HG03439 (cell line): ENCODE data around the gene ESYT3.
"Not testable (repeated sequence)": the region's sequence is repeated elsewhere in the genome, so short reads cannot be mapped to it uniquely, and the experiment has no call there.

Experiments used
- ATAC-seq: cut with Tn5 transposase; IDR thresholded peaks from one replicate; pipeline ENCODE4 v1.9.1; 2021; ENCODE audit warnings: mild to moderate bottlenecking, moderate library complexity; ENCODE audit not compliant: unreplicated experiment

ESYT3 gene

DNA sequence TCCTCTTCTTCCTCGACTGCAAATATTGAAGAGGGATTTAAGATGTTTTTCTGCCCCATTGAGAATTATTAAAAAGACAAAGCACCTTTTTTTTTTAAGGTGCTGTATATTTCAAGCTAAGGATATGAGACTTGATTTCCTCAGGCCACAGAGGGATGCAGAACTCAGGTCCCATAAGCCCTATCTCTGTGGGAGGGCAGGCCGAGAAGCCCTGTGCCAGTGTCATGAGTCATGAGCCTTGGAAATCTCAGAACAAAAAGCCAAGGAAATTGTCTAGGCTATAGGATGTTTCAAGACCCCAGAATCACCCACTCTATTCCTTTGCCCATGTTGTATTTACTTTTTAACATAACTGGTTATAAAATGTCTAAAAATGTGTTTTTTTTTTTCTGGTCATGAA lies 7.3 kb downstream of the ESYT3 start:
- no peak for ATAC-seq

DNA sequence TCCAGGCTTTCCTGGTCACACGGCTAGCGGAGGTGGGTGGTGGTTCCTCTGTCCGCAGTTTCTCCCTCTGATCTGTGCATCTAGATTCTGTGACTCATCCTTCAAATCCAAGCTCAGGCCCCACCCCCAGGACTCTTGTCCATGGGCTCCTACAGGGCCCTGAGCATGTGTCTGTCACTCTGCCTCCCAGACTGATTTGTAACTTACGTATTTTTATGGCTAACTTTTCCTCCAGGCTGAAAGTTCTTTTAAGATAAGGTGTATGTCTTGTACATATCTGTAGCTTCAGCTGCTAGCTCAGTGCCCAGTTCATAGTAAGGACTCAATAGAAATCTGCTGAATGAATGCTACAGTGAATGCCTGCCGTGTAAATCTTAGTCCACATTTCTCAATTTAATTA lies 8.0 kb downstream of the ESYT3 start:
- no peak for ATAC-seq

DNA sequence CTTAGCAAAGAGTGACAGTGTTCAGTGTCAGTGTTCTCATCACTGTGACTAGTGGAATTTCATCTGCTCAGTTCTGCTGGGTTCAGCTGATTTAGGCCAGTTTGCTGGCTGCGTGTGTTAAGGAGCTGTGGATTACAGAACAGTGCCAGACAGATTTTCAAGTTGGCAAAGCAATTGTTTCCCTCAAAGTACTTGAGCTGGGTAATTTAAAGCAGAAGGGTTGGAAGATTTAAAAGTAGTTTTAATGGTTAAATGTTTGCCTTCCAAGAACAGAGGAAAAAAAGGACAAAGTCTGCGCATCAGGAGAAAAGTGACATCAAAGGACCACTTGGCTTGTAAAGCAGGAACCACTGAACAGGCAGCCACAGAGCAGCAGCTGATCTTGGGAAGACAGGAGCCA lies 8.7 kb downstream of the ESYT3 start:
- no peak for ATAC-seq

DNA sequence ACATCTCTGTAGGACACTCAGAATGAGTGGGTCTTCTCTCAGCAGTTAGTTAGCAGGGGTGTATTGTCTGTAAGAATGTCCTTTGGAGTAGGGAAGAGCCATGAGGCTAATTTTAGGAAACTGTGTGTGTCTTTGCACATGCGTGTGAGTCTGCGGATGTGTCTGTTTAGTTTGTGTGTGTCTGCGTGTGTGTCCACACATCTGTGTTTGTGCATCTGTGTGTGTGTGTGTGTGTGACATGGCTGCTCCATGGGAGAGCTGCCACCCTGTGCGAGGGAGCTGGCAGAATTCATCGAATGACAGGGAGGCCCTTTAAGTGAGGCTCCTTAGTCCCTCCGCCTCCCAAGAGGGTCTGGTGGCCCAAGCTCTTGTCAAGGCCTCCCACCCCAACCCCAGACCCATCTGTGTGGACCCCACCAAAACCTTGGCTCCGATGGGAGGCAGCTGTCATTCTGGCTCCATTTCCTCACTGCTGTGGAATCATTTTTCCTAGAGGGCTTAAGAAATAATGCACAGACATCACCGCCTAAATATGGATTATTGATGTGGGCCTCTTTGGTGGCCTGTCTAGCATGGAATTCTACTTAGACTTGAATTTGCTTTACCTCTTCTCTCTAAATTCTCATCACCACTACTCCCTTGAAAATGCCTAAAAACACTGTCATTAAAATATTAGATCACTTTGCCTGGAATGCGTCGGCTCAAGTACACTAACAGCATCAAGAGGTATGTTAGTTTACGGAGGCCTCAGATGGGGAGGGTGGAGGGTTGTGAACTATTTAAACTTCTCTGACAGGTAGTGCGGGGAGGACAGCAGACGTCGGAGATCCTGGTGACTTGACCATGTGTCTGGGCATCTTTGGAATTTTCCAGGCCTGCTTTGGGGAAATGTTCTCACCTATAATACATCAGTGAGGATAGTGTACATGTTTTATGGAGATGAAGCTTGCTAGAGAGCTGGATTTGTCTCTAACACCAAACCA lies 9.4 kb downstream of the ESYT3 start:
- ATAC-seq: no peak

DNA sequence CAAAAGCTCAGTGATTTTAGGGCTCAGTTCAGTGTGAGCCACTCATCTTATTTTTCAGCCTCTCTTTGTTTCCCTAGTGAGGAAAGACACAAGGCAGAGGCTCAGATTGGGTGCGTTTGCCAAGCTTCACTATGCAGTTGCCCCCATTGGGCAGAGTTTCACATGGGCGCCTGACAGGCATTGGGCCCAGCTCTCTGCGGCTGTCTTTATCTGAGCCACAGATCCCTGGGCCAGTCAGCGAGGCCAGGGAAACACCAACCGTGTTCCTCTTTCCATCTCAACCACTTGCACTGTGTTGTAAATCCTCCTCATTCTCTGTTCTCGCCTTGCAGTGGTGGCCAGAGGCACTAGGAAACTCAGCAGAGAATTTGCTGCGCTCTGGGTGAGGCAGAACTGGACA lies 10.8 kb downstream of the ESYT3 start:
- ATAC-seq: no peak

DNA sequence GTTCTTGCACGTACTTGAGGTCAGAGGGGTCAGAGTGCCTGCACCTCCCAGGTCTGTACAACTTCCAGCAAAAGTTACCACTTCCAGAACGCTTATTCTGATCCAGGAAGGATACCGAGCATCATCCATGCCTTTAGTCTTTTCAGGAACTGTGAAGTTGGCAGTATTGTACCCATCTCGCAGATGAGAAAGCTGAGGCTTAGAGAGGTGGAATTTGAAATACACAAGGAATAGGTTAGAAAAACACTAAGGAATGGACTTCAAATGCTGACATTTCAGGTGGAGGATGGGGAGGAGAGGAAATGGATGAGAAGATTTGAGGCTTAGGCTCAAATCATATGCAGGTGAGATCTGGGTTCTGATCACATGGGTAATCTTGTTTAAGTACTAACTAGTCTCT lies 11.2 kb downstream of the ESYT3 start:
- ATAC-seq: no peak

DNA sequence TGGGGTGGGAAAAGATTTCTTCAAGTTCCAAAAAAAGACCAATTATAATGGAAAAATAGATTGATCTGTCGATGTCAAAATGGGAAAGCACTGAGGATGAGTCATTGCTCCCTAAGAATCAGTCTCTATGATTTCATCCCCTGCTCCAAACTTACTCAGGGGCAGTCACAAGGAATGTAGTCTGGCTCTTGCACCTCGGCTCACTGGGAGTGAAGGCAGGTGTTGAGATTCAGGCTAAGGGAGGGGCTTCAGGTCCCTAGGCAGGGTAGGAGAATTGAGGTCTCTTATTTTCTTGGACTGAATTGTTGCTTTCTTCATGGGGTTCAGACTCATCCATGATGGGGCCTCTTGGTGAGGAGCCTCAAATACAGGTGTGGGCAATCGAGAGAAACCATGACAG lies 14.2 kb downstream of the ESYT3 start:
- ATAC-seq: no peak

DNA sequence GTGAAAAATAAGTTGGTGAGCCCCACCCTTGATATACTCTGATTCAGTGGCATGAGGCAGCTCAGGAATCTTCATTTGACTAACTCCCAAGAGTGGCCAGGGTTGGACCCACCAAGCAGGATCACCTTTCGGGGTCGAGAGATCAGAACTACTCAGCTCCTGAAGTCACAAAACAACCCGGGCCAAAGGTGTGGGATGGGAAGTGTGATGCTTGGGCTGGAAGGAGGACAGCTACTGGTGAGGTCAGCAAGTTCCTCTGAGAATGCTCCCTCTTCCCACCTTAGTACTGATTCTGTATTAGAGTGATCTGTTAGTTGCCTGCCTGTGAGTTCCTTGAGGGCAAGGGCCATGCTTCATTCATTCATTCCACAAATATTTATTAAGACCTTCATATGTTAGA lies 15.1 kb downstream of the ESYT3 start:
- ATAC-seq: no peak

DNA sequence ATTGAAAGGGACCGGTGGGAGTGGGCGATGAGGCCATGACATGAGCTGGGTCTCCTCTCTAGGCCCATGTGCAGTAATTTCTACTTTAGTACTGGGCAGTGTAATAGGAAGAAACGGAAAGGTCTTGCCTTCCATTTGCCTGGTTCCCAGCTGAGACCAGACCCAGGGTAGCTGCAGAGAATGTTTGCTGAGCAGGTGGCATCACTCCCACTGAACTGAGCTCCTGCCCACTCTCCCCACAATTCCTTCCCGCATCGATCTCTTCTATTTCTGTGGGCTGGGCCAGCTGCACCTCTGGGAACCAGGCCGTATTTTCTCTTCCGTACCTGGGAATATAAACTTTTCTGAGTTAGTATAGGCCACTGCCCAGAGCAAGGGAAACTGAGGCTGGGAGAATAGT lies 15.8 kb downstream of the ESYT3 start:
- no peak for ATAC-seq

DNA sequence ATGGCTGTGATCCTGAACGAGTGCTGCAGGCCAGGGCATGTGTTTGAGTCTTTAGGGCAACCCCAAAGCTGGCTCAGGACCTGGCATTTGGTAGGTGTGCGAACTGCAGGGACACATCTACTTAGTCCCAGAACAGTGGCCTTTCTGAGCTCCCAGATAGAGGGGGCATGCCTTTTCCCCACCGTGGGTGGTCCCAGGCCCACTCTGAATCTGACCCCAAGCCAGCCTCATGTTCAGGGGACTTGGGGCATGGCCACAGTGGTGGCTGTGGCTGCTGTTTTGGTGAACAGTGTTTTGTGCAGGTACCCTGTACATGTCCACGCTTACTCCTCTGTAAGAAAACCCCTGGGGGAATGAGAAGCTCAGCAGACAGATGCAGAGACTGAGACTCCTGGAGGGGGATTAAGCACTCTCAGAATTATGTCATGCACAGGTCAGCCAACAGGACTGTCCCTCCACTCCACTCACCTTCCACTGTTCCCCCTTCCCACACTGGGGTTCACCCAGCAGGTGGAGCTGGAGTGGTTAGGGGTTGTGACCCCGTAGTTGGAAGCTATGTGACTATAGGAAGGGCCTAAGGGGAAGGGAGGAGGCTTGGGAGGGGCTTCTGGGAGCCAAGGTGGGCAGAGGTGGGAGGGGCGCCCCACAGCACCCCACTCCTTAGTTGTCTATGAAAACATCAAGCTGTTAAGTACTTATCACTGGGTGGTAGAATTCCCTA lies 16.4 kb downstream of the ESYT3 start:
- ATAC-seq: no peak

DNA sequence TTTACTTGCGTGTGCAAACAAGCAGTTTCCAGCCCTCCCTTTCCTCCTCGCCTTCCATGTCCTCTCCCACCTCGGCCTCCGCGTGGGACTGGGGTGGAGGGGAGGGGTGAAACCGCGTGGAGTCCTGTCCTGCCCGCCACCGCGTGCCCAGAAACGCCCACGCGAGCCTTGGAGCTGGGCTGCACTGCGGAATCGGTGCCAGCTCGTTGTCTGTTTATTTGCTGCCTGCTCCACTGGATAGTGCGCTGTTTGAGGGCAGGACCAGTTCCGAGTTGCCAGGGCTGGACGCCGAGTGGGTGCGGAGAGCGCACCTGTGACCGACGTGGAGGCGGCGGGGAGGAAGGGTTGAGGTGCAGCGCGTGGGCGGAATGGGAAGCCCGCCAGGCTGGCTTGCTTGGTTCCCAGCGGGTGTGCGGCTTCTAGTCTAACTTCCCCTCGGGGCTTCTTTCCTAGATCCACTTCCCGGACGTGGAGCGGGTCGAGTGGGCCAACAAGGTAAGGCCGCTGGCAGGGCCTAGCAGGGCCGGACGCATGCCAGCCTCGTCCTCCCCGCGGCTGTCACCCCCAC lies 17.3 kb downstream of the ESYT3 start:
- no peak for ATAC-seq

DNA sequence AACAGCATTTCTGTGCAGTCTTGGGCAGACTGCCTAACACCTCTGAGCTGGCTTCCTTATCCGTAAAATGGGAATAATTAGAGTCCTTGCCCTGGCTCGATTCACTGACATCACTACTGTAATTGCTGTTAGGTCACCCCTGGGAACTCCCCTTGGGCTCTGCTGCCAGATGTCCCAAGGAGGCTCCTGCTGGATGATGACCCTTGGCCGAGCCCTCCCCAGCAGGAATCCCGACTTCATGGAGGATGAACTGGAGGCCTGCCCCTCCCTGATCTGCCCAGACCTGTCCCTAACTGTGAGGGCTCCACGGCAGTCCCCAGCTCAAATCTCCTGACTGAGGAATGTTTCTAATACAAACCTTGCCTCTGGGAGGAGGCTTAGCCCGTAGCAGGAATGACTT lies 18.0 kb downstream of the ESYT3 start:
- no peak for ATAC-seq

DNA sequence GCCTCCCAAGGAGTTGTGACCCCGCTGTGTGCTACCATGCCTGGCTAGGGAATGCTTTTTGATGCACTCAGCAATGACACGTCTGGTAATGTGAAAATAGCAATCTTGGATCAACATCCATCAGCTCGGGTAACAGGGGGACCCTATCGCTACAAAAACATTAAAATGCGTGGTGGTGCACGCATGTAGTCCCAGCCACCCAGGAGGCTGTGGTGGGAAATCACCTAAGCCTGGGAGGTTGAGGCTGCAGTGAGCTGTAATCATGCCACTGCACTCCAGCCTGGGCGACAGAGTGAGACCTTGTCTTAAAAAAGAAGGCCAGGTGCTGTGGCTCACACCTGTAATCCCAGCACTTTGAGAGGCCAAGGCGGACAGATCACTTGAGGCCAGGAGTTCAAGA lies 19.5 kb downstream of the ESYT3 start:
- not testable (repeated sequence) for ATAC-seq

DNA sequence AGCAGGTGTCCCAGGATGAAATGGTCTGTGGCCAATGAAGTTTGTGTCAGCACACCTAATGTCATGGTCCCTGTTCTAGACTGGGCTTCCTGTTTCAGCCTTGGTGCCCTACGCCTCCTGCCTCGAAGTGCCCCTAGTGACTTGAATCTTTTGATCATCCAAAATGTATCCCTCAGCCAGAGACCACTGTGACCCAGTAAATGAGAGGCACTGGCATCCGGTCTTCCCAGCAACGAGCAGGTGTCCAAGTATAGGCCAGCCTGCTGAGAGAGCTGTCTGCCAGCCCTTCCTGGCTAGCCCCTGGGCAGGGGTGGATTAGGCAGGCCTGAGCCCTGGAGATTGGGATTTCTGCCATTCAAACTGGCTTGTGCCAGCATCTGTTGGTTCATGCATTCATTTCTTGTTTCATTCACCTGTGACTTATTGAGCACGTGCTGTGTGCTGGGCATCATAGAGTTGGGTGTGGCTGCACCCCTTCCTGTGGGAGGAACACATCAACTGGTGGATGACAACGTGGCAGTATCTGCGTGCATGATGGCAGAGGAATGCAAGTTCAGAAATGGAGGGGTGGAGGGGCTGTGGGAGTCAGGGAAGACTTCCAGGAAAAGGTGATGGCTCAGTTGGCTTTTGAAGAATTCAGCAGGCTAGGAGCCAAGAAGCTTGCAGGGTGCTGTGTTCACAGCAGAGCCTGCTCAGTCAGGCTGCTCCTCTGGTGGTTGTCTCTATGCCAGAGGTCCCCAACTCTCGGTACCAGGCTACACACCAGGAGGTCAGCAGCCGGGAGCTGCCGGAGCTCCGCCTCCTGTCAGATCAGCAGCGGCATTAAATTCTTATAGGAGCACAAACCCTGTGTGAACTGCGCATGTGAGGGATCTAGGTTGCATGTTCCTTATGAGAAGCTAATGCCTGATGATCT lies 21.6 kb downstream of the ESYT3 start:
- ATAC-seq: no peak

DNA sequence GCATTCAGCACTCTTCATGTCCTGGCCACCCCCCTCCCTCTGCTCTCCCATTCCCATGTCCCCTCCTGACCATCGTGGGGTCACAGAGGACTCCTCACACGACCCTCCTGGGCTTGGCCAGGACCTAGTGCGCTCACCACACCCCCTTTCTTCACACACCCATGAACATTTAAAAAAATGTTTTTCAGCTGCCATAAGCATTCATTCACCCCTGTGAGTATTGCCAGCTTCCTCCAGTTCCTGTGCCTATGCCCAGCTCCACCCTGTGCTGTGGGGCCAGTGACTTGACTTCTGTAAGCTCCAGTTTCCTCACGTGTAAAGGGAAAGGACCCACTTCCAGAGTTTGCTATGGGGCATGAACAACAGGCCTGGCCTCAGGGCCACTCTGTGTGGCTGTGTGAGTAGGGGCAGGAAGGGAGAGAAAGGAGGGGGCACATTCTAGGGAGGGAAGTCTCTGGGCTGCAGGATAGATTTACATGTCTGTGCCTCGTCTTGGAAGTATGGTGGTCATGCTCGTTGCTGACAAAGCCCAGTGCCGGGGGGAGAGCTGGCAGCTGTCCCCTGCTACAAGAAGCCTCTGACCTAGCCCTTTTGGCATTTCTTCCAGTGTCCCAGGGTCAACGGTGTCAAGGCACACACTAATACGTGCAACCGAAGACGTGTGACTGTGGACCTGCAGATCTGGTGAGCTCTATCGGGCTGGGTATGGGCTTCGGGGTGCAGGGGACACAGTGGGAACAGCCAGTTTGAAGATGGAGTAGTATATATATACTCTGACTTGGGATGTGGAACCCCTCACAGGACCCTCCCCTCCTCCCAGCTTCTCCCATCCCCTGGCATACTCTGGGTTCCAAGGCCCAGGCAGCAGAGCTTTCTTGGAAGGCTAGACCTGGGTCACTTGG lies 22.8 kb downstream of the ESYT3 start:
- no peak for ATAC-seq

DNA sequence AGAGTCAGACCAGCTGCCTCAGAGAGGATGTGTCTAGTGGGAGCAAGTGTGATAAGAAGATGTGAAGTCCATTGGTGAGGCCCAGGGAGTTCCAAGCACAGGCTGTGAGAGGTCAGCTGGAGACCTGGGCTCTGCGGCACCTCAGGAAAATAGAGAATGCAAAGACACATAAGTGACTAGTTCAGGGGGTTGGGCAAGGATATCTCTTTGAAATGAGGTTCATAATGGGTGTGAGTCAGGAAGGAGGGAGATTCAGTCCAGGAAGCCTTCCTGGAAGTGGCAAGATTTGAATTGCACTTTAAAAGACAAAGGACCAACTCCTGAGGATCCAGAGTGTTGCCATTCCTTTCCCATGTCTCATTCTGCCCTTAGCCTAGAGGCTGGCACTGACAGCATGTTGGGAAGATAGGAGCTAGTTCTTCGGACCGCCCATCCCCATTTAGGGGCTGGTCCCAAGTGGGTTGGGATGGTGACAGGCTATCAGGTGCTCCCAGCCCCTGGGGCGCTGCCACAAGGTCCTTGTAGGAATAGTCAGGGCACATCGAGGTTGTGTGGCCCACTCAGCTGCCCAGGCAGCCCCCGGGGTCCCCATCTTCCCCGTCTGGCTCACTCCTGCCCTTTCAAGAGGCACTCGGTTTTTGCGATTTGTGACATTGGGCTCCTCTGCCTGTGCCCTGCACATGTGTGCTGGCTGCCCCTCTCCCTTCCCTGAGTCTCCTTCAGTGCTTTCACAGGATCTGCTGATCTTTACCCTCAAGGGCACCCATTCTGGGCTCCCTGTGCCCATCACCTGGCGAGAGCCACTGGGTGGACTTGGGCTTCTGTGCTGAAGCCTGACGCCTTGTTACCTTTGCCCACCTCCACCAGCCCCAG lies 23.7 kb downstream of the ESYT3 start:
- no peak for ATAC-seq

DNA sequence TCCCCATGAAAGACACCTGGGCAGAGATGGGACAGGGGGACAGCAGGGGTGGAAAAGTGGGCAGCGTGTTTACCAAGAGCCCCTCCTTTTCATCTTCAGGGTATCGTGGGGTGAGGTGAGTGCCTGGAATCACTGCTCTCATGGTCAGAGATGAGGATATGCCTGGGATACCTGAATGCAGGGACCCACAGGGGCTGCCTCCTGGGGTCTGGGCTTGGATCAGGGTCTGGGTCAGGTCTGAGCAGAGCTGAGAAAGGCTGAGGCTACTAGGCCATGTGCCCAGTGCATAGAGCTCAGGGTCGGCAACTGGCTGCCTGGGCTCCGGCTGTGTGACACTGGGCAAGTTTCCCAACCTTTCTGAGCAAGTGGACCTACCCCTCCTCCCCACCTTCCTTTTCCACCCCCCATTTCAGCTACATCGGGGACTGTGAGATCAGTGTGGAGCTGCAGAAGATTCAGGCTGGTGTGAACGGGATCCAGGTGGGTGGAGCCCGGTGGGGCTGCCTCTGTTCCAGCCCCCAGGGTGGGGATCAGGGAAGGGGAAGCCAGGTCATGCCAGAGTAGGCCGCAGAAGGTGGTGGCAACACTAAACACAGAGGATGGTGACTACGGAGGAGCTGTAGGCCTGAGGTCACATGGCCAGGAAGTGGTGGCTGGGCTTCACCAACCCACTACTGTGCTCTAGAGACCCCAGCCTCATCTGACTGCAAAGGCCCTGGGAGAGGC lies 24.5 kb downstream of the ESYT3 start:
- ATAC-seq: no peak
